PC-3 (cell line): ENCODE measurements around the gene TRIM40. TPM values are rescaled to one million over a fixed set of nuclear protein-coding genes. Genes with fewer than 3 reads are reported as not detected.

ENCODE experiments used
- ATAC-seq: fragments of 200-7000 bp; cut with Tn5 transposase; 2 replicates; pipeline ENCODE4 v1.9.1; 2020; ENCODE audit warnings: mild to moderate bottlenecking, moderate library complexity
- BruUV-seq: library from RNA; stranded (reverse); fragments of 400-500 nt; replicated peaks from 2 replicates; lab custom pipeline; 2021; lab: Mats Ljungman, UMichigan
- CTCF ChIA-PET: fragments of 300-600 bp; sonication (Branson Sonifier 250); formaldehyde crosslinking; loops from one replicate; lab custom pipeline; 2022; ENCODE audit warnings: antibody characterized with exemption; lab: Charles Lee
- POLR2A ChIA-PET: fragments of 300-600 bp; sonication (Branson Sonifier 250); formaldehyde crosslinking; loops from one replicate; lab custom pipeline; 2022; ENCODE audit warnings: antibody characterized with exemption; ENCODE audit not compliant: unreplicated experiment; lab: Charles Lee
- DNase-seq: peaks from one replicate; pipeline ENCODE4 v3.0.0-alpha.2; 2015
- H2AFZ ChIP-seq: fragments of 300-600 bp; sonication (generic); 2 replicates; pipeline ENCODE4 v1.6.0; 2016; ENCODE audit warnings: antibody characterized with exemption, low read length
- H3F3A ChIP-seq: fragments of 300-600 bp; sonication (generic); one replicate; pipeline ENCODE4 v1.6.0; 2017; ENCODE audit warnings: antibody characterized with exemption, low read length, control low read depth, mild to moderate bottlenecking; ENCODE audit not compliant: unreplicated experiment
- H3K27ac ChIP-seq: fragments of 300-600 bp; sonication (generic); 2 replicates; pipeline ENCODE4 v1.5.1; 2016; ENCODE audit warnings: mild to moderate bottlenecking, low read length
- H3K27me3 ChIP-seq: fragments of 300-600 bp; sonication (generic); 2 replicates; pipeline ENCODE4 v1.6.1; 2016; ENCODE audit warnings: low read length, mixed read lengths
- H3K36me3 ChIP-seq: fragments of 300-600 bp; sonication (generic); 2 replicates; pipeline ENCODE4 v1.6.1; 2016; ENCODE audit warnings: low read depth, mixed run types, low read length, mixed read lengths
- H3K4me1 ChIP-seq: fragments of 300-600 bp; sonication (generic); 2 replicates; pipeline ENCODE4 v1.5.1; 2016; ENCODE audit warnings: low read length; ENCODE audit not compliant: insufficient read depth
- H3K4me2 ChIP-seq: fragments of 300-600 bp; sonication (generic); 2 replicates; pipeline ENCODE4 v1.6.0; 2016; ENCODE audit warnings: low read length
- H3K4me3 ChIP-seq: fragments of 300-600 bp; sonication (generic); 2 replicates; pipeline ENCODE4 v1.5.1; 2016; ENCODE audit warnings: mild to moderate bottlenecking, low read length, mixed read lengths
- H3K79me2 ChIP-seq: fragments of 300-600 bp; sonication (generic); 2 replicates; pipeline ENCODE4 v1.6.1; 2017; ENCODE audit warnings: low read length, mixed read lengths
- H3K9ac ChIP-seq: fragments of 300-600 bp; sonication (generic); 2 replicates; pipeline ENCODE4 v1.6.0; 2016; ENCODE audit warnings: mild to moderate bottlenecking, low read length
- H3K9me2 ChIP-seq: fragments of 300-600 bp; sonication (generic); replicated peaks from 2 replicates; pipeline ENCODE4 v1.6.1; 2016; ENCODE audit warnings: mixed run types, low read length, mixed read lengths
- H3K9me3 ChIP-seq: fragments of 300-600 bp; sonication (generic); 2 replicates; pipeline ENCODE4 v1.6.1; 2016; ENCODE audit warnings: low read length, mixed read lengths
- H4K20me1 ChIP-seq: fragments of 300-600 bp; sonication (generic); 2 replicates; pipeline ENCODE4 v1.6.1; 2016; ENCODE audit warnings: low read length, mixed read lengths
- CTCF ChIP-seq: fragments of 300-600 bp; sonication (generic); conservative IDR thresholded peaks from 2 replicates; pipeline ENCODE4 v1.5.1; 2017; ENCODE audit warnings: antibody characterized with exemption, low read depth, mild to moderate bottlenecking, low read length
- EZH2 ChIP-seq: fragments of 300-600 bp; sonication (generic); IDR thresholded peaks from one replicate; pipeline ENCODE4 v1.6.1; 2017; ENCODE audit warnings: antibody characterized with exemption, mild to moderate bottlenecking, low read length; ENCODE audit not compliant: unreplicated experiment
- EZH2phosphoT487 ChIP-seq: fragments of 300-600 bp; sonication (generic); IDR thresholded peaks from 2 replicates; pipeline ENCODE4 v1.6.1; 2018; ENCODE audit warnings: mild to moderate bottlenecking, antibody characterized with exemption, low read length, borderline replicate concordance
- intact Hi-C: fragments of 100-400 bp; cut with micrococcal nuclease; formaldehyde crosslinking; loops from 2 replicates; pipeline ENCODE4 v1.9.0; 2023
- total RNA-seq: library from RNA; depleted of rRNA; stranded (reverse); fragments of >200 nt; gene quantifications from 2 replicates; pipeline ENCODE4 v1.2.3, GENCODE V29; 2014

TRIM40 gene
- total RNA-seq, 1 experiment from 2014 or later: not detected

GRCh38 chr6:30121446-30122366 is 14.2 kb upstream of the TRIM40 start:
- Histone ChIP-seq H3K27me3 (no peaks in the 10 kb centered on the region), H3K9me2 (no peaks in the 10 kb centered on the region), H3K9me3 (no peaks in the 10 kb centered on the region), H3K79me2 (no peaks in the 10 kb centered on the region), H4K20me1 (no peaks in the 10 kb centered on the region), H3K4me3 (no peak overlapping the region), H2AFZ (no peak overlapping the region), H3K36me3 (no peaks in the 10 kb centered on the region), H3K9ac (no peak overlapping the region), H3F3A (no peaks in the 10 kb centered on the region), H3K4me2 (no peak overlapping the region), H3K4me1 (peaks cover 16% of the 10 kb centered on the region), H3K27ac (no peak overlapping the region)
- no TSS peak for BruUV-seq
- intact Hi-C loops: no loop called here
- DNase-seq: no peak
- POLR2A ChIA-PET: no interaction called here
- CTCF ChIA-PET: interaction anchor here (0.5 to 1.4 kb wide), 2 partner anchors 9 to 469 kb away, joined by 7 to 10 read pairs; no protein-coding TSS in a partner anchor
- TF ChIP-seq CTCF (no peak), EZH2phosphoT487 (no peak), EZH2 (no peak)
- ATAC-seq: no peak

DNA sequence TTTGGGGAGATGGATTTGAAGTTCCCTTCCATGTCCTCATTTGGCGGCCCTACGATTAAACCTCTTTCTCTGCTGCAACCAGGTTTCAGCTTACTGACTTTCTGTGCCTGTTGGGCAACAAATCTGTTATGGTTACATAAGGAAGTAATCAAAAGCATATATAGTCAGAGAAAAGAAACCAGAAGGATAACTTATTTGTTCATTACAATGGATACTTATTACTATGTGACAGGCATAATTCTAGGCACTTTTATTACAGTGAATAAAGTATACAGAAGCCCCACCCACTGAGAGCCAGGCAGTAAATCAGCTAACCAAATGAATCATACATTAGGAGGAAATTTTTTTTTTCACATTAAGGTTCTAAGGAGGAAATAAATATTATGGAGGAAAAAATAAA is 13.4 kb upstream of the TRIM40 start:
- POLR2A ChIA-PET: interaction anchor here (0.6 kb wide), 1 partner anchor 19 kb away, joined by 4 read pairs; no protein-coding TSS in a partner anchor
- ATAC-seq: peak; percentile 25; the same call in 1 of the 2 replicates

More for the DNA sequence above, 13.4 kb upstream of the TRIM40 start:
- TF ChIP-seq EZH2phosphoT487 (no peak), EZH2 (no peak), CTCF (no peak)
- Histone ChIP-seq H3K79me2 (no peaks in the 10 kb centered on the region), H4K20me1 (no peaks in the 10 kb centered on the region), H2AFZ (no peak overlapping the region), H3K9me2 (no peaks in the 10 kb centered on the region), H3F3A (no peaks in the 10 kb centered on the region), H3K27me3 (no peaks in the 10 kb centered on the region), H3K9ac (no peak overlapping the region), H3K4me3 (no peak overlapping the region), H3K9me3 (no peaks in the 10 kb centered on the region), H3K4me2 (no peak overlapping the region), H3K36me3 (no peaks in the 10 kb centered on the region), H3K4me1 (peaks cover 16% of the 10 kb centered on the region), H3K27ac (no peak overlapping the region)
- CTCF ChIA-PET: interaction anchor here (0.5 to 1.4 kb wide), 3 partner anchors 9 to 470 kb away, joined by 4 to 10 read pairs (median 7); no protein-coding TSS in a partner anchor
- DNase-seq: peak; percentile 20
- intact Hi-C loops: no loop called here
- no TSS peak for BruUV-seq
